Aortic smooth muscle cell (primary cell): ENCODE data around the gene PSMD12. TPM values are rescaled to one million over a fixed set of nuclear protein-coding genes. Genes with fewer than 3 reads are reported as not detected.

ENCODE experiments used
- total RNA-seq: library from RNA; depleted of rRNA; stranded (reverse); fragments of >200 nt; gene quantifications from 2 replicates; pipeline ENCODE4 v1.2.3, GENCODE V29; 2014

PSMD12 gene
- 28.1 and 28.7 TPM in 2 replicates for total RNA-seq

DNA sequence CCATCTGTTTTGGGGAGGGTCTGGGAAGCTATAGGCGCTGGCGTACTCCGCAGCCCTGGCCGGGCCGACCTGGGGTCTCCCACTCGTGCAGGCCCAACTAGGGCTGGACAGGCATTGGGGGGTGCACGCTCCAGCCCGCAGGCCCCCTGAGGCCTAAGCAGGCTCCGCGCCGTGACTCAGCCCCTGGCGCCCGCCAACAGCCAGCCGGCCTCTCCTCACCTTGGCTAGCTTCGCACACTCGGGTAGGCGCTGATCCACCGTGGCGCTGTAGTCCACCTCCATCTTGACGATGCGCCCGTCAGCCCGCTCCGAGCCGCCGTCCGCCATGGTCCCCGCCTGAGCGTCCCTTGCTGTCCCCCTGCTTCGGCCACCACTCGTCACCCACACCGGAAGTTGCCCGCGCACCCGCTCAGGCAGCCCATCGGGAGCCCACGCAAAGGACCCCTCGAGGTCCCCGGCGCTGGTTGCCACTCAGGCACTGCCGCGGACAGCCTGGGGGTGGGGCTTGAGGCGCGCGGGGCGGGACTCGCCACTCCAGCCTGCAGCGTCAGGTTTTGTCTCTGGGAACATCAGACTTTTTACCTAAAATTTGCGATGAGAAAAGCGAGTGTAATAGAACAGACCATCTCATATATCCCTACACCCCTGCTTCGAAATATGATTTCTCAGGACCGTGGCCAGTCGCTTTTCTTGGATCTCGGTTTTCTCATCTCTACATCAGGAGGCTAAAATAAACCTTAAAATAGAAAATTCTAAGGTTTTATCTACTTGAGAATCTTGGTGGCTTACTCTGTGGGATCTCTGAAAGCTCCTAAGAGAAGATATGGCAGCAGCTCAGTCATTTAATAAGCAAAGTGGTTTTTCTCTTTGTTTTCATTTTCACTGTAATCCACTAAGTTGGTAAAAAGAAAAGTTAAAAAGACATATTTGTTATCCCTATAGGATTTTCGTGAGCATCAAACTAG is at the start of gene PSMD12:
Gene PSMD12, minus strand, starts transcription at position 385 of the 965 bp plus-strand sequence. Its CDS starts 58 bp downstream, at position 327.

DNA sequence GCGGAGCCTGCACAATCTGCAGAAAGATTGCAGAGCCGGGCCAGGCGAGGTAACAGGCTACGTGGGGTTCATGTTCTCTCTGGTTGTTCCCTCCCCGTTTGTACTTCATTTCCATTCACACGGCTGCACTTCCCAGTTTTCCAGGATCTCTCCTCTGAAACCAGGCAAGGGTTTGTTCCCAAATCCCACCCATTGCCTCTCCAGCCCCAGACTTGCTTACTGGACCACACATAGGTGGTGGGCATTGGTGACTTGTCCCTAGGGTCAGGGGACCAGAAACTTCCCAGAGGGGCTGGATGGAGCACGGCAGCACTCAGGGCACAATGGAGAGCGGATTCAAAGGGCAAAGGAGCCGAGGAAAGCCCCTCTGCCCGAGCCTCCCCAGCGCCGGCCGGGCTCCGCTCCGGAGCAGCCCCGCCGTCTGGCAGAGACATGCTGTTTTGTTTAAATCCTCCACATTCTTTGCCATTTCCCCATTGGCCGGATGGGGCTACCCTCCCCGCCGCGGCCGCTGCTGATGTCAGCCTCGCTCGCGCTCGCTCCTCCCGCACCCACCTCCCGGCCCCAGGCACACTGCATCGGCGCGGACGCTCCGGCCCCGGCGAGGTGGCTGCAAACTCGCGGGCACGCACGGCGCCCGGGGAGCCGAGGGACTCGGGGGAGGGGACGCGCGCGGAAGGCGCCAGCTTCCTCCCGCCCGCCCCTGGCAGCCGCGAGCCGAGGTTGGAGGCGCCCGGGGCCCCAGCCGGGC is 10.5 kb upstream of the PSMD12 start, which contains the start of gene PITPNC1:
Gene PITPNC1, plus strand, starts transcription at position 545 of the 751 bp plus-strand sequence.

Other genes with a start within 250 kb of the PSMD12 start
- gene HELZ, start 121.4 kb downstream of the PSMD12 start, total RNA-seq, result 31.2 and 46.6 TPM in 2 replicates
- 47.6 and 117 TPM in 2 replicates for gene PITPNC1, start 10.7 kb upstream of the PSMD12 start, total RNA-seq